Thymus (tissue), 11 donors: ENCODE measurements around the gene HECW1. TPM values are rescaled to one million over a fixed set of nuclear protein-coding genes. Genes with fewer than 3 reads are reported as not detected.
A peak's percentile ranks its signal among the peaks of the same experiment; 100 is the strongest.

Source experiments
- DNase-seq, 9 donors: peaks; one replicate each; pipeline ENCODE4 v3.0.0-alpha.2; 2013; ENCODE audit warnings: low spot score in 9 of 9, low read depth in 6 of 9, missing footprints in 1 of 9
- H3K27ac ChIP-seq, 2 donors: one replicate each; pipeline ENCODE4 v1.5.1; 2013; ENCODE audit warnings: control low read depth in 1 of 2, low read depth in 1 of 2, low read length in 1 of 2, mild to moderate bottlenecking in 1 of 2, moderate library complexity in 1 of 2
- H3K27me3 ChIP-seq, 2 donors: one replicate each; pipeline ENCODE4 v1.5.1; 2013; ENCODE audit warnings: low read length in 1 of 2; ENCODE audit not compliant: control insufficient read depth in 2 of 2, insufficient read depth in 1 of 2
- H3K36me3 ChIP-seq, 2 donors: one replicate each; pipeline ENCODE4 v1.5.1; 2013; ENCODE audit warnings: low read length in 1 of 2, mild to moderate bottlenecking in 1 of 2, moderate library complexity in 1 of 2; ENCODE audit not compliant: control insufficient read depth in 2 of 2, insufficient read depth in 2 of 2
- H3K4me1 ChIP-seq, 2 donors: one replicate each; pipeline ENCODE4 v1.5.1; 2013; ENCODE audit warnings: low read length in 2 of 2; ENCODE audit not compliant: control insufficient read depth in 2 of 2, insufficient read depth in 2 of 2
- H3K4me3 ChIP-seq, 2 donors: one replicate each; pipeline ENCODE4 v1.5.1; 2013; ENCODE audit warnings: low read length in 2 of 2, control low read depth in 1 of 2, mild to moderate bottlenecking in 1 of 2
- H3K9me3 ChIP-seq, 2 donors: one replicate each; pipeline ENCODE4 v1.5.1; 2013; ENCODE audit warnings: low read length in 1 of 2, mild to moderate bottlenecking in 1 of 2; ENCODE audit not compliant: control insufficient read depth in 2 of 2, insufficient read depth in 1 of 2
- WGBS: extraction: QIAGEN DNeasy Blood & Tissue Kit; methylation state at CpG from one replicate; pipeline ENCODE4 v1.1.7; 2013; 5-methylcytosine and 5-hydroxymethylcytosine counted together
- polyA plus RNA-seq: library from polyadenylated mRNA; stranded (reverse); fragments of 200-250 nt; gene quantifications from one replicate; pipeline ENCODE4 v1.2.3, GENCODE V29; 2013
- total RNA-seq: library from RNA; stranded (reverse); fragments of 120-200 nt; gene quantifications from one replicate; pipeline ENCODE4 v1.2.4, GENCODE V29; 2013
- donor health status: healthy.

Gene HECW1
- total and polyA plus RNA-seq, 2 donors, result 0.05 to 0.23 TPM

GRCh38 chr7:43439631-43440401 lies 327.4 kb downstream of the HECW1 start:
- Histone ChIP-seq H3K27me3 (no peaks in the 10 kb centered on the region), H3K27ac (no peak overlapping the region), H3K9me3 (no peaks in the 10 kb centered on the region), H3K4me3 (no peak overlapping the region), H3K36me3 (no peaks in the 10 kb centered on the region), H3K4me1 (no peaks in the 10 kb centered on the region)
- 57% methylated on average over 15 of the region's 15 CpGs for WGBS
- peak; percentile 5 to 53 (median 12) for DNase-seq

GRCh38 chr7:43441231-43442130 lies 329.0 kb downstream of the HECW1 start:
- no peak overlapping the region for H3K4me3 ChIP-seq
- no peaks in the 10 kb centered on the region for H3K9me3 ChIP-seq
- no peak overlapping the region for H3K27ac ChIP-seq
- WGBS, result 95% methylated on average over 11 of the region's 11 CpGs
- no peak for DNase-seq
- H3K27me3 ChIP-seq, result no peaks in the 10 kb centered on the region
- no peaks in the 10 kb centered on the region for H3K4me1 ChIP-seq
- H3K36me3 ChIP-seq, result no peaks in the 10 kb centered on the region

DNA sequence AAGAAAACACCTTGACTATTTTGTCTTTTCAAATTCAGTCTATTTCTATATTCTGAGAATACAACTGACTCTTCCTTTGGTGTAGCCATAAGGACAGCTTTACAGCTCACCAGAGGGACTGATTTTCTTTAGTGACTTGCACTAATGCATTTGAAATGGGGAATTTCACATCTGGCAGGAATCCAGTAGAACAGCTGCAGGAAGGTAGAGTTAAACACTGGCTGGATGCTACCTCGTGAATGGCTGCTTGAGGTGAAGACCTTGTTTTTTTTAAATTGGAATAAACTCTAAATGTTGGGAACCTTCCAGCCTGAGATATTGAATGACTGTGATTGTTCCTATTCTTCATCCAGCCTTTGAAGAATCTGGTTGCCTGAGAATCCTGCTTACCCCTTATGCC lies 330.9 kb downstream of the HECW1 start:
- Histone ChIP-seq H3K36me3 (no peaks in the 10 kb centered on the region), H3K4me1 (no peaks in the 10 kb centered on the region), H3K9me3 (no peaks in the 10 kb centered on the region), H3K4me3 (no peak overlapping the region), H3K27me3 (no peaks in the 10 kb centered on the region), H3K27ac (no peak overlapping the region)
- WGBS, result 6% methylated on average over 1 of the region's 1 CpG
- peak in 1 of 9 donors; percentile 31 for DNase-seq

DNA sequence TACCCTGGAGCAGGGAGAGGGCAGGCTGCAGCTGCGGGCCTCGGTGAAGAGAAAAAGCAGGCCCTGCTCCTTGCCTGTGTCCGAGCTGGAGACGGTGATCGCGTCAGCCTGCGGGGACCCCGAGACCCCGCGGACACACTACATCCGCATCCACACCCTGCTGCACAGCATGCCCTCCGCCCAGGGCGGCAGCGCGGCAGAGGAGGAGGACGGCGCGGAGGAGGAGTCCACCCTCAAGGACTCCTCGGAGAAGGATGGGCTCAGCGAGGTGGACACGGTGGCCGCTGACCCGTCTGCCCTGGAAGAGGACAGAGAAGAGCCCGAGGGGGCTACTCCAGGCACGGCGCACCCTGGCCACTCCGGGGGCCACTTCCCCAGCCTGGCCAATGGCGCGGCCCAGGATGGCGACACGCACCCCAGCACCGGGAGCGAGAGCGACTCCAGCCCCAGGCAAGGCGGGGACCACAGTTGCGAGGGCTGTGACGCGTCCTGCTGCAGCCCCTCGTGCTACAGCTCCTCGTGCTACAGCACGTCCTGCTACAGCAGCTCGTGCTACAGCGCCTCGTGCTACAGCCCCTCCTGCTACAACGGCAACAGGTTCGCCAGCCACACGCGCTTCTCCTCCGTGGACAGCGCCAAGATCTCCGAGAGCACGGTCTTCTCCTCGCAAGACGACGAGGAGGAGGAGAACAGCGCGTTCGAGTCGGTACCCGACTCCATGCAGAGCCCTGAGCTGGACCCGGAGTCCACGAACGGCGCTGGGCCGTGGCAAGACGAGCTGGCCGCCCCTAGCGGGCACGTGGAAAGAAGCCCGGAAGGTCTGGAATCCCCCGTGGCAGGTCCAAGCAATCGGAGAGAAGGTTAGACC lies 332.5 kb downstream of the HECW1 start:
- H3K4me3 ChIP-seq, result no peak overlapping the region
- H3K36me3 ChIP-seq, result no peaks in the 10 kb centered on the region
- H3K9me3 ChIP-seq, result no peaks in the 10 kb centered on the region
- no peak overlapping the region for H3K27ac ChIP-seq
- H3K4me1 ChIP-seq, result no peaks in the 10 kb centered on the region
- no peaks in the 10 kb centered on the region for H3K27me3 ChIP-seq
- no peak for DNase-seq
- 97% methylated on average over 72 of the region's 72 CpGs for WGBS

GRCh38 chr7:43449577-43449976 lies 337.1 kb downstream of the HECW1 start:
- Histone ChIP-seq H3K4me3 (no peak overlapping the region), H3K27ac (no peak overlapping the region), H3K4me1 (no peaks in the 10 kb centered on the region), H3K36me3 (no peaks in the 10 kb centered on the region), H3K27me3 (no peaks in the 10 kb centered on the region), H3K9me3 (no peaks in the 10 kb centered on the region)
- no peak for DNase-seq
- WGBS, result 95% methylated on average over 3 of the region's 3 CpGs

GRCh38 chr7:43450894-43451293 lies 338.4 kb downstream of the HECW1 start:
- no peaks in the 10 kb centered on the region for H3K36me3 ChIP-seq
- no peaks in the 10 kb centered on the region for H3K27me3 ChIP-seq
- H3K4me3 ChIP-seq, result no peak overlapping the region
- H3K4me1 ChIP-seq, result no peaks in the 10 kb centered on the region
- no peaks in the 10 kb centered on the region for H3K9me3 ChIP-seq
- 94% methylated on average over 3 of the region's 3 CpGs for WGBS
- DNase-seq, result no peak
- H3K27ac ChIP-seq, result no peak overlapping the region

DNA sequence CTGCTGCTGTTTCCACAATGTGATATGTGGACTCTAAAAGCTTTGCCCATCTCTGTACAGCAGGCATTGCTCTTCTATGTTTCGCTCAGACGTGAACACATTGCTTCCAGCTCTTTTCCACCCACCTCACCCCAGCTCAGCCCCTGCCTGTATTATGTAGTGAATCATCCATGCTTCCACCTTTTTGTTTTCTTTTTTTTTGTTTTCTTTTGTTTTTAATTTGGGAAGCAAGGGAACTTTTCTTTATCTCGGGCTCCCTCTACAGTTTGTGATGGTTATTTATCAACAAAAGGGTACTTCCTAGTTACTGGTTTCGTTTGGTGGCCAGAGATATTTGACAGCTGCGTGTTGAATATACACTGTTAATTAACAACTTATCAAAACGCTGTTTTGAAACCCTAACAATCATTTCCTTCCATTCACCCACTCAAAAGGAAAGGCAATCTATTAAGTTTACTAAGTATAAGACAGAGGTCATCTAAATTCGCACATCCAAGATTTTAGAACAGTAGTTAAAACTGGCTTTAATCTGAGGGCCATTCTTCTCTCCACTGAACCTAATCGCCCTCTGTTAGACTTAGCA lies 342.6 kb downstream of the HECW1 start:
- 32% methylated on average over 8 of the region's 8 CpGs for WGBS
- no peak overlapping the region for H3K27ac ChIP-seq
- DNase-seq, result peak in 2 of 9 donors; percentile 7 to 31
- H3K9me3 ChIP-seq, result no peaks in the 10 kb centered on the region
- no peaks in the 10 kb centered on the region for H3K27me3 ChIP-seq
- H3K4me1 ChIP-seq, result no peaks in the 10 kb centered on the region
- H3K4me3 ChIP-seq, result no peak overlapping the region
- no peaks in the 10 kb centered on the region for H3K36me3 ChIP-seq

DNA sequence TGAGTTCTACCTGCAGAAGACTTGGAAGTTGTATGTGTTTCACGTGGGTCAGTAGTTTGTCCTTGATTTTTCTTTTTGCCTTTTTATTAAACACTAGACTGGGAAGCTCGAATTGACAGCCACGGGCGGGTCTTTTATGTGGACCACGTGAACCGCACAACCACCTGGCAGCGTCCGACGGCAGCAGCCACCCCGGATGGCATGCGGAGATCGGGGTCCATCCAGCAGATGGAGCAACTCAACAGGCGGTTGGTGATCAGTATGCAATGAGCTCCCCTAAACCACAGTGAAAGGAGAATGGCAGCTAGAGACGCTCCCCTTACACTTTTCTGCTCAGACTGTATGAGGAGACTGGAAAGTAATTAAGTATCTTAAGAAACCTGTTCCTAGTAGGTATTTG lies 343.8 kb downstream of the HECW1 start:
- no peaks in the 10 kb centered on the region for H3K9me3 ChIP-seq
- H3K27ac ChIP-seq, result no peak overlapping the region
- 89% methylated on average over 14 of the region's 14 CpGs for WGBS
- no peaks in the 10 kb centered on the region for H3K36me3 ChIP-seq
- no peaks in the 10 kb centered on the region for H3K4me1 ChIP-seq
- H3K4me3 ChIP-seq, result no peak overlapping the region
- no peaks in the 10 kb centered on the region for H3K27me3 ChIP-seq
- no peak for DNase-seq
